SK-N-SH (cell line): ENCODE data around the gene EIF4E.

ENCODE experiments used
- CHD2 ChIP-seq: fragments of 150-350 bp; IDR thresholded peaks from 2 replicates; pipeline ENCODE4 v1.6.1; 2018; ENCODE audit warnings: low read length; ENCODE audit not compliant: partially characterized antibody
- EP300 ChIP-seq, 2 experiments: IDR thresholded peaks; 2 replicates each; pipeline versions ENCODE4 v1.4.0 to v1.6.1; 2012; ENCODE audit warnings: borderline replicate concordance in 1 of 2, low read depth in 1 of 2, low read length in 1 of 2
- EZH2phosphoT487 ChIP-seq: fragments of 200-600 bp; sonication (generic); IDR thresholded peaks from 2 replicates; pipeline ENCODE4 v1.6.1; 2017; ENCODE audit warnings: low read depth, mixed run types, mild to moderate bottlenecking, antibody characterized with exemption, moderate library complexity, borderline replicate concordance
- MXI1 ChIP-seq: IDR thresholded peaks from 2 replicates; pipeline ENCODE4 v1.6.1; 2012; ENCODE audit warnings: mild to moderate bottlenecking, low read depth, low read length, improper control_type of control experiment
- NRF1 ChIP-seq: IDR thresholded peaks from 2 replicates; pipeline ENCODE4 v1.6.1; 2012; ENCODE audit warnings: low read depth, mild to moderate bottlenecking, low read length
- PBX3 ChIP-seq: IDR thresholded peaks from 2 replicates; pipeline ENCODE4; 2012
- POLR2AphosphoS5 ChIP-seq: IDR thresholded peaks from 2 replicates; pipeline ENCODE4 v1.6.1; 2012; ENCODE audit warnings: low read depth, low read length
- RAD21 ChIP-seq: IDR thresholded peaks from 2 replicates; pipeline ENCODE4 v1.6.1; 2012; ENCODE audit warnings: mild to moderate bottlenecking, low read length
- RFX5 ChIP-seq: IDR thresholded peaks from 2 replicates; pipeline ENCODE4 v1.6.1; 2012; ENCODE audit warnings: mild to moderate bottlenecking, improper control_type of control experiment, low read length
- TAF1 ChIP-seq: IDR thresholded peaks from 2 replicates; pipeline ENCODE4 v1.6.1; 2012; ENCODE audit warnings: low read depth, mild to moderate bottlenecking, low read length, moderate library complexity, borderline replicate concordance
- TEAD4 ChIP-seq: IDR thresholded peaks from 2 replicates; pipeline ENCODE4 v1.4.0; 2012; ENCODE audit warnings: mild to moderate bottlenecking, borderline replicate concordance; ENCODE audit not compliant: insufficient read depth
- TF ChIP-seq, protein P1 (sequence below): fragments of 200-600 bp; sonication (generic); IDR thresholded peaks from 2 replicates; pipeline ENCODE4 v1.6.1; 2017; ENCODE audit warnings: antibody characterized with exemption, mild to moderate bottlenecking, moderate library complexity
- TF ChIP-seq, protein P2 (sequence below): IDR thresholded peaks from 2 replicates; pipeline ENCODE4 v1.4.0; 2012; ENCODE audit warnings: low read depth, borderline replicate concordance

DNA sequence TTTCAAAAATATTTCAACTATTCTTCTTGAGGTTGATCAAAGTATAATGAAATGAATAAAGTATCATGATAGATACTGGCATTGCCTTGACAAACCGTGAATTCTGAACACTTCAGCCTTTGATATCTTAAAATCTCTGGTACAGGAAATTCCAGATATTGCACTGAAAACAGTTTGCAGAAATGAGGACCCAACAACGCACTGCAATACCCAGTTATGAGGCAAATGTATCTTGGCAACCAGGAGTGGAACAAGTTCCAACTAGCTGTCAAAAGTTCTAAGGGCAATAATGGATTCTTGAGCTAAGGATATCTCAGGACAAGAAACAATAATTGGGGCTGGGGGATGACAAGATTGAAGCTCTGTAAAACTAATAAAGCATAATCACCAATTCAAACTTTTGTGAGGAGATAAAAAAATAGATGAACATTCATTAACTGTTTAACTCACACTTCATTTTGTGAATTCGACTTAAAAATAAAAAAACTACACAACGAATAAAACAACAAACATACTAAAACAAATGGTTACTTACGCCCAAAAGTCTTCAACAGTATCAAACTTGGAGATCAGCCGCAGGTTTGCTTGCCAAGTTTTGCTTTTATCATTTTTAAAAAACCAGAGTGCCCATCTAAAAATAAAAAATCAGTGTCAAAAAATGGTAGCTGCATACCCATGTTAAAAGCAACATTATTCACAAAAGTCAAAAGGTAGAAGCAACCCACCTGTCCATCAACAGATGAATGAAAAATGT is 38.1 kb downstream of the EIF4E start:
- TF ChIP-seq, protein P1, sequence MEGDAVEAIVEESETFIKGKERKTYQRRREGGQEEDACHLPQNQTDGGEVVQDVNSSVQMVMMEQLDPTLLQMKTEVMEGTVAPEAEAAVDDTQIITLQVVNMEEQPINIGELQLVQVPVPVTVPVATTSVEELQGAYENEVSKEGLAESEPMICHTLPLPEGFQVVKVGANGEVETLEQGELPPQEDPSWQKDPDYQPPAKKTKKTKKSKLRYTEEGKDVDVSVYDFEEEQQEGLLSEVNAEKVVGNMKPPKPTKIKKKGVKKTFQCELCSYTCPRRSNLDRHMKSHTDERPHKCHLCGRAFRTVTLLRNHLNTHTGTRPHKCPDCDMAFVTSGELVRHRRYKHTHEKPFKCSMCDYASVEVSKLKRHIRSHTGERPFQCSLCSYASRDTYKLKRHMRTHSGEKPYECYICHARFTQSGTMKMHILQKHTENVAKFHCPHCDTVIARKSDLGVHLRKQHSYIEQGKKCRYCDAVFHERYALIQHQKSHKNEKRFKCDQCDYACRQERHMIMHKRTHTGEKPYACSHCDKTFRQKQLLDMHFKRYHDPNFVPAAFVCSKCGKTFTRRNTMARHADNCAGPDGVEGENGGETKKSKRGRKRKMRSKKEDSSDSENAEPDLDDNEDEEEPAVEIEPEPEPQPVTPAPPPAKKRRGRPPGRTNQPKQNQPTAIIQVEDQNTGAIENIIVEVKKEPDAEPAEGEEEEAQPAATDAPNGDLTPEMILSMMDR: no peak
- peak; percentile 28; the same call in 1 of the 2 replicates for TF ChIP-seq PBX3
- no peak for TF ChIP-seq POLR2AphosphoS5
- TF ChIP-seq EZH2phosphoT487: no peak
- no peak for TF ChIP-seq CHD2
- TF ChIP-seq, protein P2, sequence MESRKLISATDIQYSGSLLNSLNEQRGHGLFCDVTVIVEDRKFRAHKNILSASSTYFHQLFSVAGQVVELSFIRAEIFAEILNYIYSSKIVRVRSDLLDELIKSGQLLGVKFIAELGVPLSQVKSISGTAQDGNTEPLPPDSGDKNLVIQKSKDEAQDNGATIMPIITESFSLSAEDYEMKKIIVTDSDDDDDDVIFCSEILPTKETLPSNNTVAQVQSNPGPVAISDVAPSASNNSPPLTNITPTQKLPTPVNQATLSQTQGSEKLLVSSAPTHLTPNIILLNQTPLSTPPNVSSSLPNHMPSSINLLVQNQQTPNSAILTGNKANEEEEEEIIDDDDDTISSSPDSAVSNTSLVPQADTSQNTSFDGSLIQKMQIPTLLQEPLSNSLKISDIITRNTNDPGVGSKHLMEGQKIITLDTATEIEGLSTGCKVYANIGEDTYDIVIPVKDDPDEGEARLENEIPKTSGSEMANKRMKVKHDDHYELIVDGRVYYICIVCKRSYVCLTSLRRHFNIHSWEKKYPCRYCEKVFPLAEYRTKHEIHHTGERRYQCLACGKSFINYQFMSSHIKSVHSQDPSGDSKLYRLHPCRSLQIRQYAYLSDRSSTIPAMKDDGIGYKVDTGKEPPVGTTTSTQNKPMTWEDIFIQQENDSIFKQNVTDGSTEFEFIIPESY: no peak
- TF ChIP-seq RFX5: no peak
- no peak for TF ChIP-seq EP300 (IDR thresholded peaks at IDR 0.05; ENCODE audit: borderline replicate concordance in 1 of 2, low read depth in 1 of 2, low read length in 1 of 2)
- no peak for TF ChIP-seq NRF1
- no peak for TF ChIP-seq MXI1
- TF ChIP-seq RAD21: no peak
- no peak for TF ChIP-seq TAF1
- TF ChIP-seq TEAD4: no peak
